Kidney (tissue), 14 donors: ENCODE results near the gene CD19. TPM values are rescaled to one million over a fixed set of nuclear protein-coding genes. Genes with fewer than 3 reads are reported as not detected.

Experiments used
- DNase-seq, 5 donors: peaks; one replicate each; pipeline ENCODE4 v3.0.0-alpha.2; 2013 to 2020
- FAIRE-seq: peaks from 2 replicates; lab custom pipeline; 2012; peaks lifted over from hg19 to GRCh38; lab: Jason Lieb, UNC
- H3K27ac ChIP-seq, 2 donors: one replicate each; pipeline ENCODE4 v1.7.0; 2013; ENCODE audit warnings: low read depth in 2 of 2, low read length in 2 of 2, inconsistent platforms in 1 of 2
- H3K27me3 ChIP-seq: one replicate; pipeline ENCODE4 v1.7.1; 2013; ENCODE audit warnings: low read length, inconsistent platforms; ENCODE audit not compliant: control insufficient read depth, insufficient read depth
- H3K36me3 ChIP-seq, 3 donors: one replicate each; pipeline versions ENCODE4 v1.7.0 to v1.7.1; 2013; ENCODE audit warnings: low read length in 3 of 3, control low read depth in 1 of 3, inconsistent platforms in 1 of 3; ENCODE audit not compliant: insufficient read depth in 3 of 3, control insufficient read depth in 2 of 3
- H3K4me1 ChIP-seq, 3 donors: one replicate each; pipeline versions ENCODE4 v1.7.0 to v1.7.1; 2013; ENCODE audit warnings: low read length in 3 of 3, inconsistent platforms in 1 of 3, low read depth in 1 of 3; ENCODE audit not compliant: control insufficient read depth in 2 of 3, insufficient read depth in 2 of 3
- H3K4me3 ChIP-seq, 3 donors: one replicate each; pipeline versions ENCODE4 v1.7.0 to v1.8.1; 2013; ENCODE audit warnings: low read length in 3 of 3, control low read depth in 1 of 3, inconsistent platforms in 1 of 3
- H3K9ac ChIP-seq, 3 donors: one replicate each; pipeline versions ENCODE4 v1.7.0 to v1.7.1; 2013; ENCODE audit warnings: low read length in 3 of 3, control low read depth in 1 of 3, inconsistent platforms in 1 of 3
- H3K9me3 ChIP-seq, 3 donors: one replicate each; pipeline versions ENCODE4 v1.7.0 to v1.7.1; 2013; ENCODE audit warnings: low read length in 3 of 3, control low read depth in 1 of 3, inconsistent platforms in 1 of 3; ENCODE audit not compliant: control insufficient read depth in 2 of 3, insufficient read depth in 1 of 3
- CTCF ChIP-seq: IDR thresholded peaks from 3 replicates; pipeline ENCODE4 v1.5.1; 2012; ENCODE audit warnings: mild to moderate bottlenecking, moderate library complexity, borderline replicate concordance; ENCODE audit not compliant: insufficient read depth; ENCODE audit errors: extremely low read depth
- intact Hi-C: fragments of 100-400 bp; cut with DNase I; formaldehyde crosslinking; loops from one replicate; pipeline ENCODE4 v1.11.1; 2022
- polyA plus RNA-seq: library from polyadenylated mRNA; stranded (reverse); fragments of 350-450 nt; fragmentation: Illumina TruSeq; extraction: RNeasy Lipid Tissue Mini Kit (QIAGEN cat#74804); gene quantifications from one replicate; pipeline ENCODE4 v1.2.3, GENCODE V29; 2014; ENCODE audit warnings: low read depth, low replicate concordance; ENCODE audit not compliant: insufficient read depth
- total RNA-seq: library from RNA; stranded (reverse); fragmentation: NEBNext Ultra II Directional; extraction: Animal tissue kit (Norgen Biotek cat#: 25700); gene quantifications from one replicate; pipeline ENCODE4 v1.2.1, GENCODE V29; 2021
- donor health status: control.
- donor health status: control.
- donor health status: control.
- donor health status: control.
- donor health status: control.
- donor health status: DM: yes; HTN: yes; CAD: no.
- donor health status: Normal renal cell carcinoma (clear cell type).

Gene CD19
- total and polyA plus RNA-seq, 2 donors from 2014 or later = 0.47 to 2.6 TPM

GRCh38 chr16:28915181-28915580, 16.6 kb upstream of the CD19 start:
- H3K4me1 ChIP-seq = no peaks in the 10 kb centered on the region
- no peak for DNase-seq
- H3K36me3 ChIP-seq = peaks cover 0 to 15% (median 7%) of the 10 kb centered on the region in 3 donors
- H3K27me3 ChIP-seq = no peaks in the 10 kb centered on the region
- no peak for FAIRE-seq
- no peaks in the 10 kb centered on the region for H3K9me3 ChIP-seq
- no peak overlapping the region for H3K4me3 ChIP-seq
- no peak for TF ChIP-seq CTCF
- intact Hi-C loops = no loop called here
- no peak overlapping the region for H3K27ac ChIP-seq
- H3K9ac ChIP-seq = no peak overlapping the region

GRCh38 chr16:28917095-28917494, 14.7 kb upstream of the CD19 start:
- Histone ChIP-seq H3K36me3 (peaks cover 0 to 15% (median 7%) of the 10 kb centered on the region in 3 donors), H3K27ac (no peak overlapping the region), H3K9me3 (no peaks in the 10 kb centered on the region), H3K4me1 (no peaks in the 10 kb centered on the region), H3K4me3 (no peak overlapping the region), H3K27me3 (no peaks in the 10 kb centered on the region), H3K9ac (no peak overlapping the region)
- TF ChIP-seq CTCF = no peak
- no peak for FAIRE-seq
- intact Hi-C loops = no loop called here
- no peak for DNase-seq

- Histone ChIP-seq H3K4me3 (no peak overlapping the region), H3K4me1 (peaks cover 0 to 3% (median 2%) of the 10 kb centered on the region in 3 donors), H3K36me3 (peaks cover 0 to 15% (median 7%) of the 10 kb centered on the region in 3 donors), H3K9me3 (no peaks in the 10 kb centered on the region), H3K27ac (no peak overlapping the region), H3K27me3 (no peaks in the 10 kb centered on the region), H3K9ac (no peak overlapping the region)
- no peak for TF ChIP-seq CTCF
- no peak for FAIRE-seq
- no peak for DNase-seq
- intact Hi-C loops = no loop called here
These were observed 13.1 kb upstream of the CD19 start for GRCh38 chr16:28918698-28919097.

GRCh38 chr16:28923231-28923587, 8.6 kb upstream of the CD19 start:
- intact Hi-C loops = no loop called here
- H3K4me1 ChIP-seq = peaks cover 3 to 10% (median 5%) of the 10 kb centered on the region in 3 donors
- no peak overlapping the region for H3K9ac ChIP-seq
- DNase-seq (no peak), FAIRE-seq (no peak)
- TF ChIP-seq CTCF = no peak
- H3K27ac ChIP-seq = no peak overlapping the region
- H3K9me3 ChIP-seq = no peaks in the 10 kb centered on the region
- H3K4me3 ChIP-seq = no peak overlapping the region
- peaks cover 0 to 8% (median 3%) of the 10 kb centered on the region in 3 donors for H3K36me3 ChIP-seq
- no peaks in the 10 kb centered on the region for H3K27me3 ChIP-seq
